Right atrium auricular region (tissue), 2 donors: Measurements from ENCODE around the gene EWSR1. TPM values are rescaled to one million over a fixed set of nuclear protein-coding genes. Genes with fewer than 3 reads are reported as not detected.

Experiments used
- DNase-seq: peaks from one replicate; pipeline ENCODE4 v3.0.0-alpha.2; 2019; ENCODE audit warnings: low spot score
- H3K27ac ChIP-seq, 2 donors: fragments of 200-600 bp; sonication (generic); 1 replicate in 1 of 2; 2 replicates in 1 of 2; pipeline ENCODE4 v1.5.1; 2016 to 2019
- H3K27me3 ChIP-seq, 2 donors: fragments of 200-600 bp; sonication (generic); one replicate each; pipeline versions ENCODE4 v1.5.1 to v1.6.0; 2017 to 2019
- H3K36me3 ChIP-seq: fragments of 200-600 bp; sonication (generic); one replicate; pipeline ENCODE4 v1.5.1; 2016
- H3K4me1 ChIP-seq, 2 donors: fragments of 200-600 bp; sonication (generic); one replicate each; pipeline versions ENCODE4 v1.5.1 to v1.6.0; 2017 to 2019
- H3K4me3 ChIP-seq, 2 donors: fragments of 200-600 bp; sonication (generic); 1 replicate in 1 of 2; 2 replicates in 1 of 2; pipeline ENCODE4 v1.5.1; 2017 to 2019; ENCODE audit warnings: mild to moderate bottlenecking in 1 of 2, moderate library complexity in 1 of 2
- H3K9me3 ChIP-seq, 2 donors: fragments of 200-600 bp; sonication (generic); one replicate each; pipeline ENCODE4 v1.5.1; 2019
- CTCF ChIP-seq, 2 donors: fragments of 200-600 bp; sonication (generic); IDR thresholded peaks; one replicate each; pipeline ENCODE4 v1.5.1; 2019; ENCODE audit warnings: antibody characterized with exemption in 2 of 2
- total RNA-seq, 2 donors: library from RNA; depleted of rRNA; stranded (reverse); fragments of >200 nt; gene quantifications; one replicate each; pipeline ENCODE4 v1.1.0, GENCODE V29; 2016

Gene EWSR1
- total RNA-seq, 2 donors from 2014 or later: 153 to 179 TPM

GRCh38 chr22:29272624-29273023 lies 4.6 kb downstream of the EWSR1 start:
- Histone ChIP-seq H3K27me3 (no peaks in the 10 kb centered on the region), H3K4me3 (no peak overlapping the region), H3K4me1 (peaks cover 0 to 36% of the 10 kb centered on the region in 2 donors), H3K9me3 (no peaks in the 10 kb centered on the region), H3K36me3 (peaks cover 55% of the 10 kb centered on the region), H3K27ac (no peak overlapping the region)
- DNase-seq: no peak
- TF ChIP-seq CTCF (IDR thresholded peaks at IDR 0.05): no peak

- DNase-seq: no peak
- no peak overlapping the region for H3K4me3 ChIP-seq
- H3K27ac ChIP-seq: no peak overlapping the region
- H3K4me1 ChIP-seq: peaks cover 0 to 25% of the 10 kb centered on the region in 2 donors
- no peaks in the 10 kb centered on the region for H3K27me3 ChIP-seq
- TF ChIP-seq CTCF (IDR thresholded peaks at IDR 0.05): no peak
- no peaks in the 10 kb centered on the region for H3K9me3 ChIP-seq
- peaks cover 80% of the 10 kb centered on the region for H3K36me3 ChIP-seq
These were observed 7.1 kb downstream of the EWSR1 start for GRCh38 chr22:29275167-29275566.

GRCh38 chr22:29275819-29276565 lies 7.9 kb downstream of the EWSR1 start:
- TF ChIP-seq CTCF (IDR thresholded peaks at IDR 0.05): no peak
- Histone ChIP-seq H3K27ac (no peak overlapping the region), H3K9me3 (no peaks in the 10 kb centered on the region), H3K36me3 (peaks cover 85% of the 10 kb centered on the region), H3K4me1 (peaks cover 0 to 17% of the 10 kb centered on the region in 2 donors), H3K4me3 (no peak overlapping the region), H3K27me3 (no peaks in the 10 kb centered on the region)
- no peak for DNase-seq

- Histone ChIP-seq H3K27ac (no peak overlapping the region), H3K27me3 (no peaks in the 10 kb centered on the region), H3K4me3 (no peak overlapping the region), H3K4me1 (no peaks in the 10 kb centered on the region), H3K9me3 (no peaks in the 10 kb centered on the region), H3K36me3 (peaks cover 97% of the 10 kb centered on the region)
- DNase-seq: no peak
- TF ChIP-seq CTCF (IDR thresholded peaks at IDR 0.05): no peak
These were observed 9.9 kb downstream of the EWSR1 start for GRCh38 chr22:29277927-29278326.

GRCh38 chr22:29284196-29284595 lies 16.1 kb downstream of the EWSR1 start:
- no peak for DNase-seq
- Histone ChIP-seq H3K4me3 (no peak overlapping the region), H3K36me3 (peaks cover 97% of the 10 kb centered on the region), H3K27ac (no peak overlapping the region), H3K9me3 (no peaks in the 10 kb centered on the region), H3K27me3 (no peaks in the 10 kb centered on the region), H3K4me1 (no peaks in the 10 kb centered on the region)
- no peak for TF ChIP-seq CTCF (IDR thresholded peaks at IDR 0.05)

- no peak overlapping the region for H3K27ac ChIP-seq
- no peak for TF ChIP-seq CTCF (IDR thresholded peaks at IDR 0.05)
- H3K4me3 ChIP-seq: no peak overlapping the region
- H3K9me3 ChIP-seq: no peaks in the 10 kb centered on the region
- no peak for DNase-seq
- H3K36me3 ChIP-seq: peaks cover 100% of the 10 kb centered on the region
- no peaks in the 10 kb centered on the region for H3K27me3 ChIP-seq
- H3K4me1 ChIP-seq: no peaks in the 10 kb centered on the region
These were observed 20.8 kb downstream of the EWSR1 start for GRCh38 chr22:29288837-29289236.
